Bronchial epithelial cell (primary cell): ENCODE results near the gene SOX9. TPM values are rescaled to one million over a fixed set of nuclear protein-coding genes. Genes with fewer than 3 reads are reported as not detected.

Experiments used
- DNase-seq: peaks from one replicate; pipeline ENCODE4 v3.0.0-alpha.2; 2010; ENCODE audit warnings: low read depth
- FAIRE-seq: peaks from 2 replicates; lab custom pipeline; 2011; peaks lifted over from hg19 to GRCh38; lab: Jason Lieb, UNC
- H3K27me3 ChIP-seq: 2 replicates; pipeline ENCODE4 v1.5.1; 2011; ENCODE audit warnings: low read length; ENCODE audit not compliant: control insufficient read depth, insufficient read depth
- H3K36me3 ChIP-seq: 2 replicates; pipeline ENCODE4 v1.5.1; 2011; ENCODE audit warnings: low read length; ENCODE audit not compliant: control insufficient read depth, insufficient read depth
- H3K4me3 ChIP-seq: 2 replicates; pipeline ENCODE4 v1.5.1; 2011; ENCODE audit warnings: mild to moderate bottlenecking, low read depth, low read length, control low read depth
- CTCF ChIP-seq: IDR thresholded peaks from 2 replicates; pipeline ENCODE4 v1.5.1; 2011; ENCODE audit warnings: mild to moderate bottlenecking, moderate library complexity, low read length, control low read depth, inconsistent platforms; ENCODE audit not compliant: insufficient read depth, severe bottlenecking
- total RNA-seq: library from RNA; depleted of rRNA; stranded (reverse); fragments of >200 nt; gene quantifications from 2 replicates; pipeline ENCODE4 v1.2.1, GENCODE V29; 2014

Gene SOX9
- total RNA-seq: 1.1 and 1.2 TPM in 2 replicates

DNA sequence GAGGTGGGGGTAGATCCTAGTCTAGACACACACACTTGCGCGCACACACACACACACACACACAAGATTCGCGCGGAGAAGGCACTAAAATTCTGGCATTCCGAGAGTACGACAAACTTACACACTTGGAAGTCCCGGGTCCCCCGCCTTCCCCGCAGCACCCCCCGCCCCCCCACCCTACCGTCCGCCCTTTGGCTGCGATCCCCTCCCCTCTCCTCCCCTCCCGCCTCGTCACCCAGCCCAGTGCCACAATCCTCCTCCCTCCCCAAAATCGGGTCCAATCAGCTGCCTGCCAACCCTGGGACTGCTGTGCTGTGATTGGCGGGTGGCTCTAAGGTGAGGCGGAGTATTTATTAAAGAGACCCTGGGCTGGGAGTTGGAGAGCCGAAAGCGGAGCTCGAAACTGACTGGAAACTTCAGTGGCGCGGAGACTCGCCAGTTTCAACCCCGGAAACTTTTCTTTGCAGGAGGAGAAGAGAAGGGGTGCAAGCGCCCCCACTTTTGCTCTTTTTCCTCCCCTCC lies at the start of gene SOX9:
Gene SOX9, plus strand, starts transcription at position 379 of the 522 bp plus-strand sequence. CDS start 372 bp downstream, outside the sequence.
- peak; percentile 90 for DNase-seq
- H3K4me3 ChIP-seq: peak within 1 kb of the TSS; percentile 88
- H3K27me3 ChIP-seq: peaks cover 12% of the 10 kb centered on the region
- no peak for FAIRE-seq
- TF ChIP-seq CTCF: no peak
- H3K36me3 ChIP-seq: peaks cover 2% of the 10 kb centered on the region

GRCh38 chr17:72071330-72071729 lies 49.5 kb upstream of the SOX9 start:
- FAIRE-seq: no peak
- TF ChIP-seq CTCF: no peak
- no peak for DNase-seq
- no peaks in the 10 kb centered on the region for H3K36me3 ChIP-seq
- no peak overlapping the region for H3K4me3 ChIP-seq
- no peaks in the 10 kb centered on the region for H3K27me3 ChIP-seq

DNA sequence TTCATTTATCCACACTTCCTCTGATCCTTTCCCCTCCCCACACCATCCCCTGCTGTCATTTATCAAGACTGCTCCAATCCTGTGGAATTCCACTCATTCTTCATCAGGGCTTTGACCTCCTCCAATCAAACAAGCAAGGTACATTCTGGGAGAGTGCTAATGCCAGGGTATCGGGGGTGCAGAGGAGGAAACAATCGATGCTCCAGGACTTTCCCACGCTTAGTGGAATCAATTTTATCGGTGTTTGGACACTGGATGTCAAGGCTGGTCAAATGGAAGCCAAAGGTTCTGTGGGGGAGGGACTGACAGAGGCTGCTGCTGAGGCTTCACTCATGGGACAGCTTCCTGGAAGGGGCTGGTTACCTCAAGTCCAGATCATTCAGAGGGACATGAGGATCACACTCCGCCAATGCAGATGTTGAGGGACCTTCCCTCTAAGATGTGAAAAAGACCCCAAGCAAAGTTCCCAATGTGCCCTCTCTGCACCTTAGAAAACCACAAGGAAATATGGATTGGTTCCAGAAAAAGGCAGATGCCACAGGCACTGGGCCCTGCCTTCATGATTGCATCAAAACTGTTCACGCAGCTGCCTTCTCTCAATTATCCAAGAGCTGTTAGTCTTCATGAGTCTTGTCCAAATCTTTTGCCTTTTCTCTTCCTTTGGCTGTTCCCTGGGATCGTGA lies 44.7 kb upstream of the SOX9 start:
- H3K27me3 ChIP-seq: no peaks in the 10 kb centered on the region
- H3K36me3 ChIP-seq: no peaks in the 10 kb centered on the region
- no peak for TF ChIP-seq CTCF
- peak; percentile 13 for FAIRE-seq
- no peak for DNase-seq
- no peak overlapping the region for H3K4me3 ChIP-seq

DNA sequence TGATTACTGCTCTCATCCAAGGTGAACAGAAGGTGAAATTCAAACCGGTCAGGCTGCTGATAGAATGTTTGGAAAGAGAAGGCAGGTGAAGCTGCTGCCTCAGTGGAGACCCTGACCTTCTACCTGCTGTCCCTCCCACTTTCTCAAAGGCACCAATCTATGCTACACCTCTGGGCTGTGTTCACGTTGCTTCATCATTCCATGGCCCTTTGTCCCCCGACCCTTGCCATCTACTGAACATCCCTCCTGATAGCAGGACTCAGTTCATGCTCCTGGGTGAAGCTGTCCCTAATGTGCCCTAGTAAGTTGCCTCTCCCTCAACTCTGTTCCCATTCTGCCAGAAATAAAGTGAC lies 44.2 kb upstream of the SOX9 start:
- TF ChIP-seq CTCF: no peak
- H3K27me3 ChIP-seq: no peaks in the 10 kb centered on the region
- no peaks in the 10 kb centered on the region for H3K36me3 ChIP-seq
- no peak for DNase-seq
- peak; percentile 36 for FAIRE-seq
- H3K4me3 ChIP-seq: no peak overlapping the region

DNA sequence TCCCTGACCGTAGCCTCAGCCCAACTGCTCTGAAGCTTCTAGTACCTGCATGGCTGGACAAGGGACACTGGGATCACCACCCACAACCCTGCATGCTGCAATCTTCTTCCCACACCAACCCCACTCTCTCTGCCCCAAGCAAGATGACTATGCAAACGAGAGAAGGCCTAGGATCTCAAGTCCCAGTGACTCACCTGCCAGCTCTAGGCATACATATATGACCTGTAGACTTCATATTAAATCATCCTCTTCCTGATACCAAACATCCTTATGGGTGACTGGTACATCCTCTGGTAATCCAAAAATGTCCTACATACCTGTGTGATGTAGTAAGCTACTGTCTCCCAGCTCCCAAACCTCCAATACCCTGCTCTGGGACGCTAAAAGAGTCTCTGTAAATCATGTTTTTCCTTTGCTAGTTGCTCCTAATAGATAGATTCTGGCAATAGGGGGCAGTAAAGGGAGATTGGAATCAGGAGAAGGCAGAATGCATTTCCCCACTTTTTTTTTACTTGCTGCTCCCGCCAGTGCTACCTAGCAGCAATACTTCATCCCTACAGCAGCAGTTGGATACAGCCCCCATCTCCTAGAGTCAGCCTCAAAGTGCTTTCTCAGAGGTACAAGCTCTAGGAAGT lies 43.4 kb upstream of the SOX9 start:
- FAIRE-seq: no peak
- H3K36me3 ChIP-seq: no peaks in the 10 kb centered on the region
- TF ChIP-seq CTCF: peak; percentile 21
- H3K4me3 ChIP-seq: no peak overlapping the region
- peak; percentile 94 for DNase-seq
- no peaks in the 10 kb centered on the region for H3K27me3 ChIP-seq
